OCI-LY1 (cell line): Measurements from ENCODE around the gene SYT5.

Experiments
- H2AFZ ChIP-seq: fragments of 200-600 bp; sonication (generic), shearing (Covaris generic); 2 replicates; pipeline ENCODE4 v1.6.0; 2014; ENCODE audit warnings: antibody characterized with exemption, mild to moderate bottlenecking, low read length
- H3F3A ChIP-seq: fragments of 200-600 bp; sonication (generic), shearing (Covaris generic); 2 replicates; pipeline ENCODE4 v1.6.0; 2014; ENCODE audit warnings: mild to moderate bottlenecking, antibody characterized with exemption, low read length, moderate library complexity; ENCODE audit not compliant: insufficient read depth
- H3K27ac ChIP-seq: fragments of 200-600 bp; sonication (generic); 2 replicates; pipeline ENCODE4 v1.5.1; 2014; ENCODE audit warnings: low read length, mixed run types, mild to moderate bottlenecking, low read depth; ENCODE audit not compliant: poor library complexity, severe bottlenecking
- H3K27me3 ChIP-seq: fragments of 200-600 bp; sonication (generic); 2 replicates; pipeline ENCODE4 v1.6.0; 2014; ENCODE audit warnings: antibody characterized with exemption, mild to moderate bottlenecking, low read length, moderate library complexity; ENCODE audit not compliant: insufficient read depth
- H3K36me3 ChIP-seq: fragments of 200-600 bp; sonication (generic); 2 replicates; pipeline ENCODE4 v1.6.1; 2014; ENCODE audit warnings: mild to moderate bottlenecking, antibody characterized with exemption, low read length, moderate library complexity, mixed read lengths; ENCODE audit not compliant: insufficient read depth
- H3K4me1 ChIP-seq: fragments of 200-600 bp; sonication (generic); 2 replicates; pipeline ENCODE4 v1.5.1; 2014; ENCODE audit warnings: mild to moderate bottlenecking, low read length, moderate library complexity; ENCODE audit not compliant: insufficient read depth, severe bottlenecking
- H3K4me2 ChIP-seq: fragments of 200-600 bp; sonication (generic), shearing (Covaris generic); 2 replicates; pipeline ENCODE4 v1.6.1; 2014; ENCODE audit warnings: low read length
- H3K4me3 ChIP-seq: fragments of 200-600 bp; sonication (generic); 2 replicates; pipeline ENCODE4 v1.5.1; 2014; ENCODE audit warnings: low read length, low read depth, mild to moderate bottlenecking, mixed read lengths; ENCODE audit not compliant: poor library complexity, severe bottlenecking
- H3K79me2 ChIP-seq: fragments of 200-600 bp; shearing (Covaris generic); 2 replicates; pipeline ENCODE4 v1.6.1; 2016; ENCODE audit warnings: mixed run types, low read length, mixed read lengths; ENCODE audit not compliant: insufficient read depth
- H3K9ac ChIP-seq: fragments of 200-600 bp; sonication (generic), shearing (Covaris generic); 2 replicates; pipeline ENCODE4 v1.6.1; 2014; ENCODE audit warnings: mild to moderate bottlenecking, low read length, mixed read lengths
- H3K9me2 ChIP-seq: fragments of 200-600 bp; sonication (generic), shearing (Covaris generic); 2 replicates; pipeline ENCODE4 v1.6.1; 2014; ENCODE audit warnings: low read depth, mild to moderate bottlenecking, low read length, mixed read lengths
- H3K9me3 ChIP-seq: fragments of 200-600 bp; shearing (Covaris generic); 2 replicates; pipeline ENCODE4 v1.6.1; 2014; ENCODE audit warnings: low read length, mixed read lengths
- H4K20me1 ChIP-seq: fragments of 200-600 bp; sonication (generic), shearing (Covaris generic); 2 replicates; pipeline ENCODE4 v1.6.0; 2016; ENCODE audit warnings: mild to moderate bottlenecking, low read length; ENCODE audit not compliant: insufficient read depth
- EZH2 ChIP-seq: fragments of 200-600 bp; sonication (generic), shearing (Covaris generic); IDR thresholded peaks from 2 replicates; pipeline ENCODE4 v1.8.0; 2017; ENCODE audit warnings: borderline replicate concordance, mixed run types, mild to moderate bottlenecking, antibody characterized with exemption, low read length, moderate library complexity, mixed read lengths
- TF ChIP-seq, protein P1 (sequence below): fragments of 200-600 bp; sonication (generic), shearing (Covaris generic); IDR thresholded peaks from 2 replicates; pipeline ENCODE4 v1.5.1; 2017; ENCODE audit warnings: mild to moderate bottlenecking, antibody characterized with exemption, low read length, moderate library complexity, mixed read lengths

SYT5 gene

DNA sequence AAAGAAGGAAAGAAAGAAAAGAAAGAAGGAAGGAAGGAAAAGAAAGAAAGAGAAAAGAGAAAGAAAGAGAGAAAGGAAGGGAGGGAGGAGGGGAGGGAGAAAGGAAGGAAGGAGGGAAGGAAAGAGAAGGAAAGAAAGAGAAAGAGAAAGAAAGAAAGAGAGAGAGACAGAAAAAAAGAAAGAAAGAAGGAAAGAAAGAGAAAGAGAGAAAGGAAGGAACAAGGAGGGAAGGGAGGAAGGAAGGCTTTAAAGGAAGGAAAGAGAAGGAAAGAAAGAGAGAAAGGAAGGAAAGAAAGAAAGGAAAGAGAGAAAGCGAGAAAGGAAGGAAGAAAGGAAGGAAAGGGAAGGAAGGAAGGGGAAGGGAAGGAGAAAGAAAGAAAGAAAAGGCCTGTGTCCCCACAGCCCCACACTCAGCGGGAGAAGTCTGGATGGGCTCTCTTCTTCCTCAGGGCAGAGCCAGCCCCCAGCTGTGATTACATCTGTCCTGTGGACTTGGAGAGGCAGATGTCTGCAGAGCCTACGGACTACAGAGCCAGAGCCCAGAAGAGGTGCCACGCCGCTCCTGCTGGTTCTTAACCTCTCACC is 19.6 kb upstream of the SYT5 start:
- Histone ChIP-seq H4K20me1 (no peaks in the 10 kb centered on the region), H3K4me3 (no peak overlapping the region), H3K27me3 (peaks cover 7% of the 10 kb centered on the region; the same call in 1 of the 2 replicates), H3K9ac (no peak overlapping the region), H3F3A (no peaks in the 10 kb centered on the region), H3K9me2 (no peaks in the 10 kb centered on the region), H3K36me3 (no peaks in the 10 kb centered on the region), H3K9me3 (no peaks in the 10 kb centered on the region), H3K4me1 (no peaks in the 10 kb centered on the region), H2AFZ (no peak overlapping the region), H3K27ac (no peak overlapping the region), H3K79me2 (no peaks in the 10 kb centered on the region), H3K4me2 (no peak overlapping the region)
- TF ChIP-seq, protein P1, sequence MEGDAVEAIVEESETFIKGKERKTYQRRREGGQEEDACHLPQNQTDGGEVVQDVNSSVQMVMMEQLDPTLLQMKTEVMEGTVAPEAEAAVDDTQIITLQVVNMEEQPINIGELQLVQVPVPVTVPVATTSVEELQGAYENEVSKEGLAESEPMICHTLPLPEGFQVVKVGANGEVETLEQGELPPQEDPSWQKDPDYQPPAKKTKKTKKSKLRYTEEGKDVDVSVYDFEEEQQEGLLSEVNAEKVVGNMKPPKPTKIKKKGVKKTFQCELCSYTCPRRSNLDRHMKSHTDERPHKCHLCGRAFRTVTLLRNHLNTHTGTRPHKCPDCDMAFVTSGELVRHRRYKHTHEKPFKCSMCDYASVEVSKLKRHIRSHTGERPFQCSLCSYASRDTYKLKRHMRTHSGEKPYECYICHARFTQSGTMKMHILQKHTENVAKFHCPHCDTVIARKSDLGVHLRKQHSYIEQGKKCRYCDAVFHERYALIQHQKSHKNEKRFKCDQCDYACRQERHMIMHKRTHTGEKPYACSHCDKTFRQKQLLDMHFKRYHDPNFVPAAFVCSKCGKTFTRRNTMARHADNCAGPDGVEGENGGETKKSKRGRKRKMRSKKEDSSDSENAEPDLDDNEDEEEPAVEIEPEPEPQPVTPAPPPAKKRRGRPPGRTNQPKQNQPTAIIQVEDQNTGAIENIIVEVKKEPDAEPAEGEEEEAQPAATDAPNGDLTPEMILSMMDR = no peak
- no peak for TF ChIP-seq EZH2

DNA sequence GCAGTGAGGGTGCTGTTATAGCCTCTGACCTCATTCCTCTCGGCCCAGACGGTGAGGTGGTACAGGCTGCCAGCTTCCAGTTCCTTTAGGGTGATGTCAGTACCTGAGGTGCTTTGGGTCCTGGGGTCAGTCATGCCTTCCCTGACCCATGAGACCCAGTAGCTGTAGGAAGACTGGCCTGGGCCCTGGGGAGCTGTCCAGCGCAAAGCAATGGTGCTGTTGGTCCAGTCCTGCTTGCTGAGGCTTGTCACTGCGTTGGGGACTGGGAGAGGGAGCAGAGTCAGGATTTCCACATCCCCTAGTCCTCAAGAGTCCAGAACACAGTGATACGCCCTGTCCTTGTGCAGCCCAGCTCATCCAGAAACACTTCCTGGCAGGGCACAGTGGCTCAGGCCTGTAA is 18.6 kb upstream of the SYT5 start:
- no peaks in the 10 kb centered on the region for H4K20me1 ChIP-seq
- no peaks in the 10 kb centered on the region for H3K4me1 ChIP-seq
- H3K9ac ChIP-seq = no peak overlapping the region
- H3K9me2 ChIP-seq = no peaks in the 10 kb centered on the region
- no peak overlapping the region for H3K4me3 ChIP-seq
- H3K9me3 ChIP-seq = no peaks in the 10 kb centered on the region
- no peaks in the 10 kb centered on the region for H3K36me3 ChIP-seq
- no peak overlapping the region for H2AFZ ChIP-seq
- no peaks in the 10 kb centered on the region for H3K79me2 ChIP-seq
- no peak overlapping the region for H3K27ac ChIP-seq
- TF ChIP-seq, protein P1 = no peak
- TF ChIP-seq EZH2 = no peak
- no peak overlapping the region for H3K4me2 ChIP-seq
- H3F3A ChIP-seq = no peaks in the 10 kb centered on the region
- peaks cover 7% of the 10 kb centered on the region; the same call in 1 of the 2 replicates for H3K27me3 ChIP-seq

DNA sequence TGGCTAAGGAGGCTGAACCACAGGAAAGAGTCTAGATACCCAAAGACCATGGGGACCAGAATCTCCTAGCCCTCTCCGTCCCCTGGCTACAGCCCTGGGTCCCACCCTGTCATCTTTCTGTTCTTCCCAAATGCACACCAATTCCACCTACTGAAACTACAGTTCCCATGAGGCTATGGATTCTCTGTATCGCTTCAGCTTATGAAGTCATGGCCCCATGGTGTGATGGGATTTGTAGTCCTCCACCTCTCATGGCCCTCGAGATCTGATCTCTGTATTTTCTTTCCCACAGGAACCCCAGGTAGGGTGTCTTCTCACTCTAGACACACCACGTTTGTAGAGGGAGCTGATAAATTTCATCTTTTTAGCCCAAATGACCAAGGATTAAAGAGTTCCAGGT is 17.4 kb upstream of the SYT5 start:
- no peaks in the 10 kb centered on the region for H3K36me3 ChIP-seq
- no peaks in the 10 kb centered on the region for H4K20me1 ChIP-seq
- no peaks in the 10 kb centered on the region for H3K4me1 ChIP-seq
- no peak overlapping the region for H3K27ac ChIP-seq
- H3K9ac ChIP-seq = no peak overlapping the region
- H3F3A ChIP-seq = no peaks in the 10 kb centered on the region
- H3K9me2 ChIP-seq = no peaks in the 10 kb centered on the region
- no peaks in the 10 kb centered on the region for H3K79me2 ChIP-seq
- H2AFZ ChIP-seq = no peak overlapping the region
- H3K4me3 ChIP-seq = no peak overlapping the region
- H3K9me3 ChIP-seq = no peaks in the 10 kb centered on the region
- TF ChIP-seq, protein P1 = no peak
- no peak for TF ChIP-seq EZH2
- H3K4me2 ChIP-seq = no peak overlapping the region
- H3K27me3 ChIP-seq = peaks cover 7% of the 10 kb centered on the region; the same call in 1 of the 2 replicates
